SK-N-SH treated with all-trans-retinoic acid at 6 μM for 48 hours (cell line): ENCODE measurements around the gene HPS5.

Experiments used
- ATAC-seq: fragments of 200-7000 bp; cut with Tn5 transposase; 3 replicates; pipeline ENCODE4 v1.9.1; 2020; ENCODE audit warnings: mild to moderate bottlenecking, moderate library complexity
- ARNTL ChIP-seq: fragments of 450-650 bp; formaldehyde crosslinking; IDR thresholded peaks from 2 replicates; pipeline ENCODE4 v1.5.0; 2020; ENCODE audit warnings: low read depth, mild to moderate bottlenecking, moderate library complexity, borderline replicate concordance
- BACH2 ChIP-seq: fragments of 250-450 bp; sonication (Bioruptor Pico); IDR thresholded peaks from 2 replicates; pipeline ENCODE4 v1.9.0; 2021; ENCODE audit warnings: mild to moderate bottlenecking, borderline replicate concordance
- CSDC2 ChIP-seq: fragments of 250-450 bp; sonication (Bioruptor Pico); IDR thresholded peaks from 2 replicates; pipeline ENCODE4 v1.5.0; 2020; ENCODE audit warnings: mild to moderate bottlenecking, moderate library complexity
- ESRRG ChIP-seq: fragments of 250-450 bp; sonication (Bioruptor Pico); IDR thresholded peaks from 2 replicates; pipeline ENCODE4 v1.6.1; 2021; ENCODE audit warnings: mild to moderate bottlenecking
- GLIS3 ChIP-seq: fragments of 250-450 bp; sonication (Bioruptor Pico); IDR thresholded peaks from 2 replicates; pipeline ENCODE4 v1.5.0; 2020; ENCODE audit warnings: mild to moderate bottlenecking, moderate library complexity
- ISL1 ChIP-seq: fragments of 250-450 bp; sonication (Bioruptor Pico); IDR thresholded peaks from 2 replicates; pipeline ENCODE4 v2.1.2; 2022; ENCODE audit warnings: mild to moderate bottlenecking, moderate library complexity
- OSR1 ChIP-seq: fragments of 250-450 bp; sonication (Bioruptor Pico); IDR thresholded peaks from 2 replicates; pipeline ENCODE4 v1.8.0; 2022; ENCODE audit warnings: moderate library complexity, mild to moderate bottlenecking, inconsistent platforms
- POU6F1 ChIP-seq: fragments of 250-450 bp; sonication (Bioruptor Pico); IDR thresholded peaks from 2 replicates; pipeline ENCODE4 v1.8.0; 2021; ENCODE audit warnings: low read depth, mild to moderate bottlenecking, moderate library complexity, borderline replicate concordance
- PPARA ChIP-seq: fragments of 250-450 bp; sonication (Bioruptor Pico); IDR thresholded peaks from 2 replicates; pipeline ENCODE4 v1.5.0; 2020; ENCODE audit warnings: mild to moderate bottlenecking, borderline replicate concordance
- RARB ChIP-seq: fragments of 250-450 bp; sonication (Bioruptor Pico); IDR thresholded peaks from 2 replicates; pipeline ENCODE4 v1.8.0; 2021; ENCODE audit warnings: mild to moderate bottlenecking, moderate library complexity
- SNAI2 ChIP-seq: fragments of 250-450 bp; sonication (Bioruptor Pico); IDR thresholded peaks from 2 replicates; pipeline ENCODE4 v1.5.0; 2020; ENCODE audit warnings: mild to moderate bottlenecking, moderate library complexity
- TCF4 ChIP-seq: fragments of 250-450 bp; sonication (Bioruptor Pico); IDR thresholded peaks from 2 replicates; pipeline ENCODE4 v1.8.0; 2021; ENCODE audit warnings: mild to moderate bottlenecking, moderate library complexity, borderline replicate concordance
- ZC3H10 ChIP-seq: fragments of 250-450 bp; sonication (Bioruptor Pico); IDR thresholded peaks from 2 replicates; pipeline ENCODE4 v1.5.1; 2021; ENCODE audit warnings: mild to moderate bottlenecking, moderate library complexity
- ZFP30 ChIP-seq: fragments of 450-650 bp; formaldehyde crosslinking; IDR thresholded peaks from 2 replicates; pipeline ENCODE4 v1.5.0; 2022; ENCODE audit warnings: mild to moderate bottlenecking, moderate library complexity
- ZNF565 ChIP-seq: fragments of 450-650 bp; formaldehyde crosslinking; conservative IDR thresholded peaks from 2 replicates; pipeline ENCODE4 v1.5.0; 2020; ENCODE audit warnings: low read depth, mild to moderate bottlenecking, moderate library complexity
- ZNF70 ChIP-seq: fragments of 450-650 bp; formaldehyde crosslinking; IDR thresholded peaks from 2 replicates; pipeline ENCODE4 v1.5.0; 2020; ENCODE audit warnings: mild to moderate bottlenecking, moderate library complexity
- ZNF8 ChIP-seq: fragments of 450-650 bp; formaldehyde crosslinking; IDR thresholded peaks from 2 replicates; pipeline ENCODE4 v1.5.0; 2020; ENCODE audit warnings: mild to moderate bottlenecking, moderate library complexity
- TF ChIP-seq, protein P1 (sequence below): fragments of 250-450 bp; sonication (Bioruptor Pico); IDR thresholded peaks from 2 replicates; pipeline ENCODE4 v1.5.1; 2020; ENCODE audit warnings: low read depth, mild to moderate bottlenecking, moderate library complexity
- TF ChIP-seq, protein P2 (sequence below): fragments of 250-450 bp; sonication (Bioruptor Pico); IDR thresholded peaks from 2 replicates; pipeline ENCODE4 v1.5.1; 2021; ENCODE audit warnings: mild to moderate bottlenecking, moderate library complexity
- TF ChIP-seq, protein P3 (sequence below): fragments of 250-450 bp; sonication (Bioruptor Pico); IDR thresholded peaks from 2 replicates; pipeline ENCODE4 v1.8.0; 2020; ENCODE audit warnings: mild to moderate bottlenecking, moderate library complexity, borderline replicate concordance

Gene HPS5

DNA sequence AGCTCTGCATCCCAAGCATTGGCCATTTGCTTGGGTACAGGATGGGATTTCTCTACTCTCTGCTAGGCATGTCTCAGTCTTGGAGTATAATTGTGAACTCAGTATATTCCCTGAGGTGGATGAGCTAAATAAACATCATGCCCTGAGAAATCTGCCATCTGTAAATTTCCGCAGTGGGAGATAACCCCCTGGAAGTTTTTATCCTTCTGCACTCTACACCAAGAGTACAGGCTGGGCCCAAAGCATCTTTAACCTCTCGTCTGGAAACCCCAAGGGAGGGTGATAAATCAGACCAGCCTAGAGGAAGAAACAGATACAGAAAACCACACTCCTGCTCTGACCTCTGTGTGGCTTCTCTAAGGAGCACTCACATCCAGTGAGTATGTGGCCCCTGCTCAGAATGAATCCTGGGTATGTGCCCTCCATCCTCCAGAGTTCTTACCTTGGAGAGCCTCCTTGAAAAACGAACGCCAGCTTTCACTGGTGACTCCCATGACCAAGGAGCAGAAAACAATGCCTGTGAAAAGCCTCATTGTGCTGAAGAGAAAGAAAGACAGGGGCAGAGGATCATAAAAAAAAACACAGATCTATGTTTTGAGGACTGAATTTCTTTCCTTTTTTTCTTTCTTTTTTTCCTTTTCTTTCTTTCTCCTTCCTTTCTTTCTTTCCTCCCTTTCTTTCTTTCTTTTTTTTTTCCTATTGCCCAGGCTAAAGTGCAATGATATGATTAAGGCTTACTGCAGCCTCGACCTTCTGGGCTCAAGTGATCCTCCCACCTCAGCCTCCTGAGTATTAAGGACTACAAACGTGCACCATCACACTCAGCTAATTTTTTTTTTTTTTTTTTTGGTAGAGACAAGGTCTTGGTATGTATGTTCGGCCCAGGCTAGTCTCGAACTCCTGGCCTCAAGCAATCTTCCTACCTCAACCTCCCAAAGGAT, 86.3 kb downstream of the HPS5 start (continued):
- TF ChIP-seq POU6F1 (CRISPR knock-in tag), result no peak

DNA sequence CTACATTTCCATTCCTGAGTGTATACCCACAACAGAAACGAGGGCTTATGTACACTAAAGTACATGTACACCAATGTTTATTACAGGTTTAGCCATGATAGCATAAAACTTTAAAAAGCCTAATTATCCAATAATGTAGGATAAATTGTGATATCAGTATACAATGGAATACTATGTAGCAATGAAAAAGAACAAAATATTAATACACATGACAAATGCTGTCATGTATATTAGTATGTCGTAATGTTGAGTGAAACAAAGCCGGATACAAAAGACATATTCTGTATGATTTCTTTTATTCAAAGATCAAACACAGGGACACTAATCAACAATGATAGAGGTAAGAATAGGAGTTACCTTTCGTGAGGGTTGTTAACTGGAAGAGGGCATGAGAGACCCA, 88.0 kb downstream of the HPS5 start:
- no peak for ATAC-seq
- TF ChIP-seq BACH2 (CRISPR knock-in tag), result no peak
- no peak for TF ChIP-seq OSR1 (CRISPR knock-in tag)
- TF ChIP-seq ZNF8 (CRISPR knock-in tag), result no peak
- no peak for TF ChIP-seq CSDC2 (CRISPR knock-in tag)
- TF ChIP-seq, protein P1, sequence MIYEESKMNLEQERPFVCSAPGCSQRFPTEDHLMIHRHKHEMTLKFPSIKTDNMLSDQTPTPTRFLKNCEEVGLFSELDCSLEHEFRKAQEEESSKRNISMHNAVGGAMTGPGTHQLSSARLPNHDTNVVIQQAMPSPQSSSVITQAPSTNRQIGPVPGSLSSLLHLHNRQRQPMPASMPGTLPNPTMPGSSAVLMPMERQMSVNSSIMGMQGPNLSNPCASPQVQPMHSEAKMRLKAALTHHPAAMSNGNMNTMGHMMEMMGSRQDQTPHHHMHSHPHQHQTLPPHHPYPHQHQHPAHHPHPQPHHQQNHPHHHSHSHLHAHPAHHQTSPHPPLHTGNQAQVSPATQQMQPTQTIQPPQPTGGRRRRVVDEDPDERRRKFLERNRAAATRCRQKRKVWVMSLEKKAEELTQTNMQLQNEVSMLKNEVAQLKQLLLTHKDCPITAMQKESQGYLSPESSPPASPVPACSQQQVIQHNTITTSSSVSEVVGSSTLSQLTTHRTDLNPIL (CRISPR knock-in tag), result no peak
- no peak for TF ChIP-seq RARB
- TF ChIP-seq GLIS3, result no peak
- TF ChIP-seq TCF4, result no peak
- TF ChIP-seq ESRRG (CRISPR knock-in tag), result no peak
- TF ChIP-seq, protein P2, sequence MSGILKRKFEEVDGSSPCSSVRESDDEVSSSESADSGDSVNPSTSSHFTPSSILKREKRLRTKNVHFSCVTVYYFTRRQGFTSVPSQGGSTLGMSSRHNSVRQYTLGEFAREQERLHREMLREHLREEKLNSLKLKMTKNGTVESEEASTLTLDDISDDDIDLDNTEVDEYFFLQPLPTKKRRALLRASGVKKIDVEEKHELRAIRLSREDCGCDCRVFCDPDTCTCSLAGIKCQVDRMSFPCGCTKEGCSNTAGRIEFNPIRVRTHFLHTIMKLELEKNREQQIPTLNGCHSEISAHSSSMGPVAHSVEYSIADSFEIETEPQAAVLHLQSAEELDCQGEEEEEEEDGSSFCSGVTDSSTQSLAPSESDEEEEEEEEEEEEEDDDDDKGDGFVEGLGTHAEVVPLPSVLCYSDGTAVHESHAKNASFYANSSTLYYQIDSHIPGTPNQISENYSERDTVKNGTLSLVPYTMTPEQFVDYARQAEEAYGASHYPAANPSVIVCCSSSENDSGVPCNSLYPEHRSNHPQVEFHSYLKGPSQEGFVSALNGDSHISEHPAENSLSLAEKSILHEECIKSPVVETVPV (CRISPR knock-in tag), result no peak
- TF ChIP-seq ISL1, result no peak
- no peak for TF ChIP-seq ZC3H10 (CRISPR knock-in tag)
- no peak for TF ChIP-seq ZFP30 (CRISPR knock-in tag)
- no peak for TF ChIP-seq POU6F1 (CRISPR knock-in tag)
- no peak for TF ChIP-seq ARNTL (CRISPR knock-in tag)

GRCh38 chr11:18230859-18231258, 91.1 kb downstream of the HPS5 start:
- TF ChIP-seq ARNTL (CRISPR knock-in tag), result no peak
- TF ChIP-seq POU6F1 (CRISPR knock-in tag), result no peak
- no peak for TF ChIP-seq ESRRG (CRISPR knock-in tag)
- ATAC-seq, result no peak

DNA sequence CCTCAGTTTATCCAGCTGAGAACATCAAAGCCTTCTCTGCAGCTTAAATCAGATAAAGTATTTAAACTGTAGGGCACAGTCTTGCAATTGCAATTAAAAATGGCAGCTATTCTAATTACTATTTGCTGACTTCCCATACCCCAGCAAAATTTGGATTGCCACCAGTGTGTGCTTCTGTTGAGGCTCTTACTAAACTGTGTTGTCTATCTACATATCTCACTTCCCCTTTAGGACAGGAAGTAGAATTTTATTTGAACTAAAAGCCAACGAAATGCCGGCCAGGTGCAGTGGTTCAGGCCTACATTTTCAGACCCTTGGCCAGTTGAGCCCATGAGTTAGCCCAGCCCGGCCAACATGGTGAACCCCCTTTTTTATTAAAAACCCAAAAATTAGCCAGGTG, 92.4 kb downstream of the HPS5 start:
- ATAC-seq, result no peak
- TF ChIP-seq SNAI2, result no peak
- no peak for TF ChIP-seq PPARA (CRISPR knock-in tag)
- no peak for TF ChIP-seq CSDC2 (CRISPR knock-in tag)
- no peak for TF ChIP-seq RARB
- TF ChIP-seq ZFP30 (CRISPR knock-in tag), result no peak
- TF ChIP-seq, protein P3, sequence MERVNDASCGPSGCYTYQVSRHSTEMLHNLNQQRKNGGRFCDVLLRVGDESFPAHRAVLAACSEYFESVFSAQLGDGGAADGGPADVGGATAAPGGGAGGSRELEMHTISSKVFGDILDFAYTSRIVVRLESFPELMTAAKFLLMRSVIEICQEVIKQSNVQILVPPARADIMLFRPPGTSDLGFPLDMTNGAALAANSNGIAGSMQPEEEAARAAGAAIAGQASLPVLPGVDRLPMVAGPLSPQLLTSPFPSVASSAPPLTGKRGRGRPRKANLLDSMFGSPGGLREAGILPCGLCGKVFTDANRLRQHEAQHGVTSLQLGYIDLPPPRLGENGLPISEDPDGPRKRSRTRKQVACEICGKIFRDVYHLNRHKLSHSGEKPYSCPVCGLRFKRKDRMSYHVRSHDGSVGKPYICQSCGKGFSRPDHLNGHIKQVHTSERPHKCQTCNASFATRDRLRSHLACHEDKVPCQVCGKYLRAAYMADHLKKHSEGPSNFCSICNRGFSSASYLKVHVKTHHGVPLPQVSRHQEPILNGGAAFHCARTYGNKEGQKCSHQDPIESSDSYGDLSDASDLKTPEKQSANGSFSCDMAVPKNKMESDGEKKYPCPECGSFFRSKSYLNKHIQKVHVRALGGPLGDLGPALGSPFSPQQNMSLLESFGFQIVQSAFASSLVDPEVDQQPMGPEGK (CRISPR knock-in tag), result no peak
- TF ChIP-seq POU6F1 (CRISPR knock-in tag), result no peak
- no peak for TF ChIP-seq OSR1 (CRISPR knock-in tag)
- TF ChIP-seq ZNF70, result no peak
- TF ChIP-seq ZNF565 (CRISPR knock-in tag), result no peak
- no peak for TF ChIP-seq ARNTL (CRISPR knock-in tag)
- no peak for TF ChIP-seq ESRRG (CRISPR knock-in tag)
- TF ChIP-seq, protein P1 (CRISPR knock-in tag), result no peak
